Naive thymus-derived CD8-positive, alpha-beta T cell (primary cell): ENCODE results near the gene GALNT1. TPM values are rescaled to one million over a fixed set of nuclear protein-coding genes. Genes with fewer than 3 reads are reported as not detected.

Source experiments
- ATAC-seq, 2 donors: fragments of 150-1000 bp; cut with Tn5 transposase in 1 of 2; sonication (Bioruptor Pico), chemical (Tn5 transposase) in 1 of 2; 1 replicate in 1 of 2; 2 replicates in 1 of 2; pipeline ENCODE4 v1.10.0; 2021; ENCODE audit warnings: mild to moderate bottlenecking in 2 of 2, moderate library complexity in 2 of 2
- POLR2A ChIA-PET: fragments of 350-600 bp; sonication (Branson Sonifier 250); formaldehyde crosslinking; loops from one replicate; lab custom pipeline; 2021; ENCODE audit warnings: antibody characterized with exemption; lab: Charles Lee
- DNase-seq, 10 donors: peaks; one replicate each; pipeline versions ENCODE4 v3.0.0 to v3.0.0-alpha.2; 2020 to 2022
- H3K27ac Mint-ChIP-seq, 10 donors: one replicate each; pipeline ENCODE4 v1.8.0; 2020 to 2022; ENCODE audit warnings: mild to moderate bottlenecking in 10 of 10, mixed read lengths in 10 of 10, moderate library complexity in 4 of 10, inconsistent platforms in 1 of 10
- H3K27me3 Mint-ChIP-seq, 5 donors: one replicate each; pipeline ENCODE4 v1.8.0; 2021 to 2022; ENCODE audit warnings: mixed read lengths in 5 of 5
- H3K36me3 Mint-ChIP-seq, 3 donors: one replicate each; pipeline ENCODE4 v1.8.0; 2020 to 2022; ENCODE audit warnings: mixed read lengths in 3 of 3, mild to moderate bottlenecking in 2 of 3, inconsistent platforms in 1 of 3
- H3K4me1 Mint-ChIP-seq, 4 donors: one replicate each; pipeline ENCODE4 v1.8.0; 2021 to 2022; ENCODE audit warnings: mixed read lengths in 4 of 4
- H3K4me3 Mint-ChIP-seq, 10 donors: one replicate each; pipeline ENCODE4 v1.8.0; 2020 to 2022; ENCODE audit warnings: mild to moderate bottlenecking in 10 of 10, mixed read lengths in 10 of 10, moderate library complexity in 6 of 10, inconsistent platforms in 1 of 10
- H3K9me3 Mint-ChIP-seq, 9 donors: one replicate each; pipeline ENCODE4 v1.8.0; 2020 to 2022; ENCODE audit warnings: mixed read lengths in 9 of 9, mild to moderate bottlenecking in 3 of 9, inconsistent platforms in 1 of 9, moderate library complexity in 1 of 9
- polyA plus RNA-seq, 3 donors: library from polyadenylated mRNA; unstranded; fragments of 300-500 nt; fragmentation: Illumina TruSeq; gene quantifications; one replicate each; pipeline ENCODE4 v1.2.3, GENCODE V29; 2021
- total RNA-seq, 8 experiments: library from RNA in 2 of 8; stranded (reverse) in 2 of 8; gene quantifications; one replicate each; pipeline ENCODE4 v1.2.3 and lab custom pipeline; 2021 to 2026

Gene GALNT1
- total and polyA plus RNA-seq, 5 experiments from 2014 or later = 18.7 to 67.3 (median 42.4) TPM

DNA sequence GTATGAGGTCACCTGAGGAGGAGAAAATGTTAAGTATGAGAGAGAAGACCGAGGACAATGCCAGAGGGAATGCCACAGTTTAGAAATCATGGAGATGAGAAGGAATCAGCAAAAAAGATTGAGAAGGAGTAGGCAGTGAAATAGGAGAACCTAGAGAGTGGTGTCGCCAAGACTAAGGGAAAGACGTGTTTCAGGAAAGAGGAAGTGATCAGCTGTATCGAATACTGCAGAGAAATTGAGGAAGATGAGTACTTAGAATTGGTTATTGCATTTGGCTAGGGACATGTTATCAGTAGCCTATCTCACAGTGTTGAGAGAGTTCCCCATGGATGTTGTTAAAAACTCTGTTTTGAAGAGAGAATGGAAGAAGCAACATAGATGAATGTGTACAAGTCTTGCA is 112.3 kb downstream of the GALNT1 start:
- DNase-seq = no peak
- Mint-ChIP-seq H3K4me3 (no peak overlapping the region), H3K9me3 (no peaks in the 10 kb centered on the region), H3K27me3 (no peaks in the 10 kb centered on the region), H3K4me1 (no peaks in the 10 kb centered on the region), H3K27ac (no peak overlapping the region), H3K36me3 (peaks cover 8 to 35% (median 9%) of the 10 kb centered on the region in 3 donors)
- POLR2A ChIA-PET = no interaction called here
- ATAC-seq = no peak

DNA sequence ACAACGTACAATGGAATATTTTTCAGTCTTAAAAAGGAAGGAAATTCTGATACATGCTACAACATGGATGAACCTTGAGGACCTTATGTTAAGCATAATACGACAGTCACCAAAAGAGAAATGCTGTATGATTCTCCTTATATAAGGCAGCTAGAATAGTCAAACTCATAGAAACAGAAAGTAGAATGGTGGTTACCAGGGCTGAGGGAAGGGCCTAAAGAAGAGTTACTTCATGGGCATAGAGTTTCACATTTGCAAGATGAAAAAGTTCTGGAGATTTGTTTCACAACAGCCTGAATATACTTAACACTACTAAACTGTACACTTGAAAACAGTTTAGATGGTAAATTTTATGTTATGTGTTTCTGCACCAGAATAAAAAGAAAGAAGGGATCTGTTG is 113.3 kb downstream of the GALNT1 start:
- H3K9me3 Mint-ChIP-seq = no peaks in the 10 kb centered on the region
- peaks cover 13 to 38% (median 17%) of the 10 kb centered on the region in 3 donors for H3K36me3 Mint-ChIP-seq
- POLR2A ChIA-PET = no interaction called here
- H3K27me3 Mint-ChIP-seq = no peaks in the 10 kb centered on the region
- DNase-seq (no peak), ATAC-seq (no peak)
- H3K4me1 Mint-ChIP-seq = no peaks in the 10 kb centered on the region
- H3K27ac Mint-ChIP-seq = no peak overlapping the region
- H3K4me3 Mint-ChIP-seq = no peak overlapping the region

DNA sequence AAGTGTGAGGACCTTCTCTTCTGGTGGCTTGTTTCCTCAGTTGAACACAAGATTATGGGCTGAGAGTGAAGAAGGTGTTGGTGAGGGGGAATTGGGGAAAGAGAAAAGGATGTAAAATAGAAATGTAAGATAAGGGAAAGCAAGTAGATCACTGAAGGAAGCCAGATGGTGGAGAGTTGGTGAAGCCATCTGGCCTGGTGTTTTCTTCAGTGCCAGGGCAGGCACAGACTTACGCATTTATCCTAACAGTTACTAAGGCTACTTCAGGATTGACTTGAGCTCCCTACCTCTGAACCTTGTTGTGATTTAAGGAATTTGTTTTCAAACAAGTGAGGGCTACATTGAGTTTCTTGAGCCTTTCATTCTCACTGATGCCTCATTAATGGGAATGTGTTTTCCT is 113.8 kb downstream of the GALNT1 start:
- ATAC-seq (no peak), DNase-seq (no peak)
- POLR2A ChIA-PET = no interaction called here
- no peaks in the 10 kb centered on the region for H3K9me3 Mint-ChIP-seq
- no peak overlapping the region for H3K4me3 Mint-ChIP-seq
- H3K4me1 Mint-ChIP-seq = no peaks in the 10 kb centered on the region
- H3K36me3 Mint-ChIP-seq = peaks cover 13 to 38% (median 19%) of the 10 kb centered on the region in 3 donors
- no peaks in the 10 kb centered on the region for H3K27me3 Mint-ChIP-seq
- H3K27ac Mint-ChIP-seq = no peak overlapping the region

DNA sequence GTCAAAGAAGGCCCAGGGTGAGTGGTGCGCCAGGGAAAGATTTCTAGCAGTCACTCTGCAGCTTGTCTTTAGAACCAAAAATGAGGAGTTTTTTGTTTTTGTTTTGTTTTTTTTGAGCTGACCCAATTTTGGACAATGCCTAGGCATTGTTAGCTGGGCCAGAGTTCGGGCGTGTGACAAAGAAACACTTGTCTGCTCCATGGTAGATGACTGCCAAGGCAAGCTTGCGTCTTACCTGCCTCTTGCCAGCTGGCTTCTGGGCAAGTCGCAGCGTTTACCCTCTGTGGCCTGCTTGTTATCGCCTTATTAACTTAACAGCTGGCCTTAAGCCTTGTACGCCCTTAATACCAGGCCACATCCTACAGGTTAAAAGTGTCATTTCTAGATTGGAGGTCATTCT is 114.3 kb downstream of the GALNT1 start:
- H3K36me3 Mint-ChIP-seq = peaks cover 11 to 34% (median 15%) of the 10 kb centered on the region in 3 donors
- POLR2A ChIA-PET = no interaction called here

DNA sequence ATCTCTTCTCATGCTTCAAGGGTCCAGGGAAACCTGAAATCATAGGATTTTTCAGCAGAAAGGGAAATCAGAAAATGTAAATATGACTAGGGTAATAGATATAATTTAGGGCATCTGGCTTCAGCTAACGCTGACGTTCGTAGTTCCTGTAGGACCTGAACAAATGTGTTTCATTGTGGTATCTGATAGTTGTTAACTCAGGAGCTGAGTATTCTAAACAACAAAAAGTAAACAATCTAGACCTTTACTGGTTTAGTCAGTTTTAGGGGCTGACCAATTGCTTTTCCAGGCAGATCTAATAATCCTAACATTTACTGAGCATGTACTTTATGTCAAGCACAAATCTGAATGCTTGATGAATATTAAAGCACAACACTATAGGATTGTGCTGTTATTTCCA is 114.8 kb downstream of the GALNT1 start:
- H3K36me3 Mint-ChIP-seq = peaks cover 9 to 33% (median 13%) of the 10 kb centered on the region in 3 donors
- no peak for ATAC-seq
- no peak overlapping the region for H3K4me3 Mint-ChIP-seq
- H3K4me1 Mint-ChIP-seq = no peaks in the 10 kb centered on the region
- H3K9me3 Mint-ChIP-seq = no peaks in the 10 kb centered on the region
- H3K27me3 Mint-ChIP-seq = no peaks in the 10 kb centered on the region
- DNase-seq = no peak
- H3K27ac Mint-ChIP-seq = no peak overlapping the region
- POLR2A ChIA-PET = no interaction called here

More for the DNA sequence above, 114.3 kb downstream of the GALNT1 start:
- ATAC-seq (no peak), DNase-seq (no peak)
- no peaks in the 10 kb centered on the region for H3K4me1 Mint-ChIP-seq
- no peaks in the 10 kb centered on the region for H3K9me3 Mint-ChIP-seq
- H3K27ac Mint-ChIP-seq = no peak overlapping the region
- H3K27me3 Mint-ChIP-seq = no peaks in the 10 kb centered on the region
- no peak overlapping the region for H3K4me3 Mint-ChIP-seq

DNA sequence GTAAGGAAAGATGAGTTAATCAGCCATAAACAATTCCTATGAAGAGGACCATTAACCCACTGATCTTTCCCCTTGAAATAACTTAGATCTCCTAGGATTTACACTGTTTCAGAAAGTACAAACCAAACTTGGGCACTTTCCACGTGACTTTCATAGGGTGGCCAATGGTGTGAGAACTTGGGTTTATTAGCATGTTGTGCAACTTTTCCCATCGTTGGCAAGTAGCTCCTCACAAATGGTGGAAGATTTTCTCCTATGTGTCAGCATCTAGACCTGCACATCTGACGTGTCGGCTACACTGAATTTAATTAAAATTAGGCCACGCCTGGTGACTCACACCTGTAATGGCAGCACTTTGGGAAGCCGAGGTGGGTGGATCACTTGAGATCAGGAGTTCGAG is 116.3 kb downstream of the GALNT1 start:
- H3K36me3 Mint-ChIP-seq = peaks cover 9 to 47% (median 16%) of the 10 kb centered on the region in 3 donors

DNA sequence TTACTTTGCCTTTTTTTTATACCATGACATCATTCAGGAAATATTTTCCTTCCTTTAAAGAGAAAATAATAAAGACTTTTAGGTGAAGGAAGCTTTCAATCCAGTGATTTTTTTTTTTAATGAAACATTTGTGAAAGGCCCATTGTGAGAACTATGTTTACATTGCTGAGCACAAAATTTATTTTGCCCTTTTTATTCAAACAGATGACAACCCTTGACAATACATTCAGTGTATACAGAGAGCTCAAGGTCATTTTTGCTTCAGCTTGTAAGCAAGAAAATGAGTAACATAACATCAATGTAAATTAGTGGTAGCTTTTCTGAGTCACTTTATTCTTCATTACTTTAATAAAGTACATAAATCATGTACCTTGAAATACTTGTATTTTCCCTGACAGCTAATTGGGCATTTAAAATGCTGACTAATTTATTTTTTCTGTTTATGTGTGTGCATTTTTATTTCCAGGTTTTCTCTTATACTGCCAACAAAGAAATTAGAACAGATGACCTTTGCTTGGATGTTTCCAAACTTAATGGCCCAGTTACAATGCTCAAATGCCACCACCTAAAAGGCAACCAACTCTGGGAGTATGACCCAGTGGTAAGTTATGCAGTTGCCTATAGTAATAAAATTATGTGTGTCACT is 121.6 kb downstream of the GALNT1 start:
- no peak for ATAC-seq
- H3K4me1 Mint-ChIP-seq = peaks cover 0 to 3% (median 0%) of the 10 kb centered on the region in 4 donors
- H3K27ac Mint-ChIP-seq = no peak overlapping the region
- no peak for DNase-seq
- H3K36me3 Mint-ChIP-seq = peaks cover 5 to 64% (median 35%) of the 10 kb centered on the region in 3 donors
- POLR2A ChIA-PET = no interaction called here
- no peaks in the 10 kb centered on the region for H3K27me3 Mint-ChIP-seq
- H3K4me3 Mint-ChIP-seq = no peak overlapping the region
- H3K9me3 Mint-ChIP-seq = no peaks in the 10 kb centered on the region

More for the DNA sequence above, 116.3 kb downstream of the GALNT1 start:
- no peaks in the 10 kb centered on the region for H3K27me3 Mint-ChIP-seq
- POLR2A ChIA-PET = no interaction called here
- ATAC-seq = no peak
- no peak overlapping the region for H3K4me3 Mint-ChIP-seq
- H3K4me1 Mint-ChIP-seq = no peaks in the 10 kb centered on the region
- no peak for DNase-seq
- H3K9me3 Mint-ChIP-seq = no peaks in the 10 kb centered on the region
- no peak overlapping the region for H3K27ac Mint-ChIP-seq

DNA sequence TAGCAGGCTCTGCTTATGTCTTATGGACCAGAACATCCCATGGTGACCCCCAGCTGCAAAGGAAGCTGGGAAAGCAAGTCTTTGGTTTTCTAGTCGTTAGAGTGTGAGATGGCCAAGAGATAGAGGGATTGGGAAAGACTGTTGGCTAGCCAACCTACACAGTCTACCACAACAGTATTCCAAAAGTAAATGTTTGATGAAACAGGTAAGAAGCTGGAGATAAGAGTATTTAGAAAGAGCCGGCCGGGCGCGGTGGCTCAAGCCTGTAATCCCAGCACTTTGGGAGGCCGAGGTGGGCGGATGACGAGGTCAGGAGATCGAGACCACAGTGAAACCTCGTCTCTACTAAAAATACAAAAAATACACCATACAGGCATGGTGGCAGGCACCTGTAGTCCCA is 124.4 kb downstream of the GALNT1 start:
- H3K27me3 Mint-ChIP-seq = no peaks in the 10 kb centered on the region
- POLR2A ChIA-PET = no interaction called here
- no peak for DNase-seq
- peaks cover 5 to 76% (median 46%) of the 10 kb centered on the region in 3 donors for H3K36me3 Mint-ChIP-seq
- ATAC-seq = no peak
- H3K9me3 Mint-ChIP-seq = no peaks in the 10 kb centered on the region
- H3K4me1 Mint-ChIP-seq = peaks cover 0 to 3% (median 0%) of the 10 kb centered on the region in 4 donors
- H3K27ac Mint-ChIP-seq = no peak overlapping the region
- H3K4me3 Mint-ChIP-seq = no peak overlapping the region

DNA sequence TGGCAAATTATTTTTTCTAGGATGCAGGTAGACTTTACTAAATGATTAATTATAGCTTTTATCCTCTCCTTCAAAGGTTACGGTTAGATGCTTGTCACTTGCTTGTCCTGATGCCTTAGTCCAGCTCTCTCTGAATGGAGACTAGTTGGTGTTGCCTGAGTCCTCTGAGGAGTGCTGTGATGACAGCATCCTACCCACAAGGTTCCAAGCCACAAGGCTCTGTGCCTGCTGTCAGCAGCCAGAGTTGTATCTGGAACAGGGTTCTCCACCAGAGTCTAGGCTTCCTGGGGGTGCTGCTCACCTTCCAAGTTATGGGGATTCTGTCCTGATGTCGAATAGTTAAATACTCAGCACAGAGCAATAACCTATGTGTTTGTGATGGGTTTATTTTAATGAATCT is 125.7 kb downstream of the GALNT1 start:
- Mint-ChIP-seq H3K27me3 (no peaks in the 10 kb centered on the region), H3K4me3 (no peak overlapping the region), H3K4me1 (peaks cover 0 to 3% (median 0%) of the 10 kb centered on the region in 4 donors), H3K9me3 (peaks cover 0 to 2% (median 0%) of the 10 kb centered on the region in 9 donors), H3K36me3 (peaks cover 14 to 78% (median 58%) of the 10 kb centered on the region in 3 donors), H3K27ac (no peak overlapping the region)
- DNase-seq (no peak), ATAC-seq (no peak)
- POLR2A ChIA-PET = no interaction called here

DNA sequence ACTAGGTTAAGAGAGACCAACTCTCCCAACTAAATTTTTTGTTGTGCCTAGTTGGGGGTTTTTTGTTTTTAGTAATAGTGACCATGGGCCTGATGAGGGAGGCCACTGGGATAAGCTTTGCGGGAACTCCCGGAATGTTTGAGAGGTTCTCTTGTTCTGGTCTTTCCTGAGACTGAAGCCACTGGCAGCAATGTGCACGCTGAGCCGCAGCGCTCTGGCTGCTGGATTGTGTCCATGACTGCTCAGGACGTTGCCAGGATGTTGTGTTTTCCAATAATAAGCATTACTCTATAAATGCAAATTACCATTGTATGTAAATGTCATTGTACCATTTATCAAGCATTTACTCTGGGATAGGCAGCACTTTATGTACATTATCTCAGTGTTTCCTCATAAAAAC is 126.1 kb downstream of the GALNT1 start:
- POLR2A ChIA-PET = no interaction called here
- Mint-ChIP-seq H3K36me3 (peaks cover 19 to 78% (median 60%) of the 10 kb centered on the region in 3 donors), H3K27ac (no peak overlapping the region)

DNA sequence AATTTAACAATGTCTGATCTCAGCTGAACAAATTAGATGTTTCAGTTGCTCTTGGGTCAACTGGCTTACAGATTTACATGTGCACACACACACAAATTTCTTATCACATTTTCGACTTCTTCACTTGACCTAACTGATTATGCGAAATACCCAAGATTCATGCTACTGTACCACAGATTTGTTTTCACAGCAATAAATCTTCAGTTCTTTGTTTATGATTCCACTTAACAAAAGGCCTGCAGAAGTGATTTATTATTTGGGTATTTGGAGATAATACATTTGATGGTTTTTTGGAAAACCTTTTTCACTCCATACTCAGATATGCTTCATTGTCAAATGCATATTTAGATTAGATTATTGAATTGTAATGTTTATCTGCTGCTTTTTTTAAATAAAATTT is 129.0 kb downstream of the GALNT1 start:
- Mint-ChIP-seq H3K9me3 (peaks cover 0 to 14% (median 3%) of the 10 kb centered on the region in 9 donors), H3K36me3 (peaks cover 27 to 68% (median 58%) of the 10 kb centered on the region in 3 donors), H3K27me3 (no peaks in the 10 kb centered on the region), H3K4me1 (no peaks in the 10 kb centered on the region), H3K4me3 (no peak overlapping the region), H3K27ac (no peak overlapping the region)
- DNase-seq = no peak
- ATAC-seq = no peak
- POLR2A ChIA-PET = no interaction called here

More for the DNA sequence above, 126.1 kb downstream of the GALNT1 start:
- H3K4me1 Mint-ChIP-seq = peaks cover 0 to 3% (median 0%) of the 10 kb centered on the region in 4 donors
- peaks cover 0 to 6% (median 0%) of the 10 kb centered on the region in 9 donors for H3K9me3 Mint-ChIP-seq
- DNase-seq = no peak
- no peak overlapping the region for H3K4me3 Mint-ChIP-seq
- H3K27me3 Mint-ChIP-seq = no peaks in the 10 kb centered on the region
- ATAC-seq = no peak

DNA sequence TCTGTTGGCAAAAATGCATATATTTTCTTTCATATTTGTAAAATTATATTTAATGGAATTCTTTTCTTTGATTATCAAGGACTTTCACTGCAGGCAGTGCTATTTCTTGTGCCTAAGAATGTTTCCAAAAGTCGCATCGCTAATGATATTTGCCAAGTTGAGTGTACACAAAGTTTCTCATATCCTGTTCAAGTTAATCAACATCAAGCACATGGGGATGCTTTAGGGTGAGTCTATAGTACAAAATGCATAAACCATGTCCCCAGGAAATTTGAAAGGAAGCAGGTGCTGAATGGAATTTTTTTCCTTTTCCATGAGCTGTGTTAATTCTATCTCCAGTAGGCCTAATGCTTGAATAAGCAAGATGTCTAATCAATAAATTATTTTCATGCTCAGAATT is 129.7 kb downstream of the GALNT1 start:
- POLR2A ChIA-PET = no interaction called here
- no peak for ATAC-seq
- Mint-ChIP-seq H3K27ac (peak overlapping the region in 1 of 10 donors; percentile 7), H3K36me3 (peaks cover 31 to 63% (median 53%) of the 10 kb centered on the region in 3 donors), H3K4me1 (no peaks in the 10 kb centered on the region), H3K9me3 (peaks cover 0 to 19% (median 5%) of the 10 kb centered on the region in 9 donors), H3K27me3 (no peaks in the 10 kb centered on the region), H3K4me3 (no peak overlapping the region)
- DNase-seq = no peak

DNA sequence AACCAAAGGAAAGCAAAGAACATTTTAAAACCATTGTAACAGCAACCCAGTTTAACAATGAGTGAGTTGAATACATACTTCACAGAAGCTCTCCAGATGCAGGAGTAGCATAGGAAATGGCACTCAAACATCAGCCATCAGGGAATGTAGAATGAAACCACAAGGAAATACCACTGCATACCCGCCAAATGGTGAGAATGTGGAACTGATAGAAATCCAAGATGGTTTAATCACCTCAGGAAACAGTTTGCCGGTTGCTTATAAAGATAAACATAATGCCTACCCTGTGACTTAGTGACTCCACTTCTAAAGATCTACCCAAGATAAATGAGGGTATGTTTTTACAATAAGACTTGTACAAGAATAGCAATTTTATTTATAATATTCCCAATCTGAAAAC is 132.0 kb downstream of the GALNT1 start:
- Mint-ChIP-seq H3K4me1 (no peaks in the 10 kb centered on the region), H3K9me3 (peaks cover 6 to 43% (median 13%) of the 10 kb centered on the region in 9 donors), H3K36me3 (peaks cover 42 to 53% (median 45%) of the 10 kb centered on the region in 3 donors), H3K4me3 (no peak overlapping the region), H3K27me3 (no peaks in the 10 kb centered on the region), H3K27ac (no peak overlapping the region)
- POLR2A ChIA-PET = no interaction called here
- ATAC-seq (no peak), DNase-seq (no peak)

DNA sequence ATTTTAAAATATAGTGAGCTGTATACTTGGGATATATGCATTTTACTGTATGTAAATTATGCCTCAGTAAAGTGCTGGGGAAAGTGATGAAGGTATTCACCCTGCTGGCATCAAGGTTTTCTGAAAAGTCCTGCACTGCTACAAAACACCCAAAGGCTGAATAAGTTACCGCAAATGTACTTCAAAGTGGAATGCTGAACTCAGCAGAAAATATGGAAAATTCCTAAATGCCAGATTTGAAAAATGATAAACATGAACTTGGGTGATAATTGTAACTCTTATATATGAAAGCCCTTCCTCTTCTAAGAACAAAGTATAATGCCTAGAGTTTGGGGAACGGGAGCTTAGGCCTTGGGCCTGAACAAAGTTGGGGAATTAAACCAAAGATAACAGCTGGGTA is 133.0 kb downstream of the GALNT1 start:
- Mint-ChIP-seq H3K27me3 (no peaks in the 10 kb centered on the region), H3K36me3 (peaks cover 33 to 48% (median 45%) of the 10 kb centered on the region in 3 donors), H3K27ac (no peak overlapping the region), H3K4me1 (no peaks in the 10 kb centered on the region), H3K4me3 (no peak overlapping the region), H3K9me3 (peaks cover 6 to 48% (median 20%) of the 10 kb centered on the region in 9 donors)
- POLR2A ChIA-PET = no interaction called here
- DNase-seq (no peak), ATAC-seq (no peak)
